ENCODE measurements around the gene RETN.
A peak's percentile ranks its signal among the peaks of the same experiment; 100 is the strongest.

DNA sequence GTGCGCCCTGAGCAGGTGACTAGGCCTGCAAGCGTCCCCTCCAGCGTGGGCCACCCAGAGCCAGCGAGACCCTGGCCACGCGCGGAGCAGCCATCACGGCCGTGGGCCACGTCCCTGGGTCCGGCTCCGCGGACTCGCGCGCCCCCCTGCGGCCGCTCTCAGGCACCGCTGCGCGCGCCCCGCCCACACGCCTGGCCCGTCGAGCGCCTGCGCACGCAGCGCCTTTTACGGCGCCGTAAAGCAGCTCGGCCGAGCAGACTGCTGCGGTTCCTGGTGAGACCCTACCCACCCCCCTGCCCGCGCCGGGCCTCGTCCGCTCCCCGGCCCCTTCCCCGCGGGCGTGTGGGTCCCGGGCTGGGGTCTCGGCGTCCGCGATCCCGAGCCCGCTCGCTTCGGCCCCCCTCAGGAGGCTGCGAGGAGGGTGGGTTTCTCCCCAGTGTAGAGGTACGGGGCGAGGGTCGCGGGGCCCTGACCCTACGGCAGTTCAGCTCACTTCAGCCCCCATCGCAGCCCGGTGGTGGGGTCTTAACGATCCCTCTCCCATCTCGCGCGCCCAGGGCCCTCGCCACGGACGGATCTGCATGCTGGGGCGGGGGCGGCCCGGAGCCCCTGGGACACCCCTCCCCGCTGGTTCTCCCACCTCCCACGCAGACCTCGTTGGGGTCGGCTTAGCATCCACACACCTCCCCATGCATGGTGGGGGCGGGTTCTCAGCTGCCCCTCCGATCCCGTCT, 11.9 kb downstream of the RETN start, which contains the start of gene TRAPPC5:
- TF ChIP-seq, protein P1, sequence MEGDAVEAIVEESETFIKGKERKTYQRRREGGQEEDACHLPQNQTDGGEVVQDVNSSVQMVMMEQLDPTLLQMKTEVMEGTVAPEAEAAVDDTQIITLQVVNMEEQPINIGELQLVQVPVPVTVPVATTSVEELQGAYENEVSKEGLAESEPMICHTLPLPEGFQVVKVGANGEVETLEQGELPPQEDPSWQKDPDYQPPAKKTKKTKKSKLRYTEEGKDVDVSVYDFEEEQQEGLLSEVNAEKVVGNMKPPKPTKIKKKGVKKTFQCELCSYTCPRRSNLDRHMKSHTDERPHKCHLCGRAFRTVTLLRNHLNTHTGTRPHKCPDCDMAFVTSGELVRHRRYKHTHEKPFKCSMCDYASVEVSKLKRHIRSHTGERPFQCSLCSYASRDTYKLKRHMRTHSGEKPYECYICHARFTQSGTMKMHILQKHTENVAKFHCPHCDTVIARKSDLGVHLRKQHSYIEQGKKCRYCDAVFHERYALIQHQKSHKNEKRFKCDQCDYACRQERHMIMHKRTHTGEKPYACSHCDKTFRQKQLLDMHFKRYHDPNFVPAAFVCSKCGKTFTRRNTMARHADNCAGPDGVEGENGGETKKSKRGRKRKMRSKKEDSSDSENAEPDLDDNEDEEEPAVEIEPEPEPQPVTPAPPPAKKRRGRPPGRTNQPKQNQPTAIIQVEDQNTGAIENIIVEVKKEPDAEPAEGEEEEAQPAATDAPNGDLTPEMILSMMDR (conservative IDR thresholded peaks at IDR 0.05; ENCODE audit: low read length), result peak; percentile 87
- TF ChIP-seq EZH2phosphoT487 (IDR thresholded peaks at IDR 0.05; ENCODE audit: borderline replicate concordance, low read depth, low read length), result no peak

Measured in OCI-LY7 (cell line).